NCI-H460 (cell line): Measurements from ENCODE around the gene TCEAL4. TPM values are rescaled to one million over a fixed set of nuclear protein-coding genes. Genes with fewer than 3 reads are reported as not detected.

Source experiments
- DNase-seq: peaks from one replicate; pipeline ENCODE4 v3.0.0-alpha.2; 2016; ENCODE audit warnings: low read depth; ENCODE audit errors: extremely low read depth
- polyA plus RNA-seq: library from polyadenylated mRNA; depleted of rRNA; stranded (reverse); fragments of >200 nt; gene quantifications from 2 replicates; pipeline ENCODE4 v1.2.3, GENCODE V29; 2014; cell fraction: nucleus; rRNA removed
- total RNA-seq: library from RNA; depleted of rRNA; stranded (reverse); fragments of >200 nt; shearing (Covaris generic); gene quantifications from 2 replicates; pipeline ENCODE4 v1.2.3, GENCODE V29; 2014; rRNA removed

The TCEAL4 gene
- total RNA-seq: 86.8 and 104 TPM in 2 replicates
- 33.4 and 45.5 TPM in 2 replicates for polyA plus RNA-seq

- DNase-seq: peak; percentile 12
Measured at GRCh38 chrX:103585411-103586313, at the start of gene TCEAL4. Gene TCEAL4, plus strand, starts transcription at chrX:103585515. Its CDS starts 1,161 bp downstream, at chrX:103586676.

- DNase-seq: no peak
Measured at GRCh38 chrX:103536071-103536470, 49.2 kb upstream of the TCEAL4 start.

- no peak for DNase-seq
Measured at GRCh38 chrX:103536732-103537131, 48.6 kb upstream of the TCEAL4 start.

- DNase-seq: no peak
Measured at GRCh38 chrX:103537871-103538387, 47.4 kb upstream of the TCEAL4 start.

- no peak for DNase-seq
Measured at GRCh38 chrX:103538728-103539127, 46.6 kb upstream of the TCEAL4 start.

GRCh38 chrX:103539695-103540094 is 45.6 kb upstream of the TCEAL4 start:
- DNase-seq: no peak

GRCh38 chrX:103540145-103540544 is 45.2 kb upstream of the TCEAL4 start:
- no peak for DNase-seq

GRCh38 chrX:103549916-103550315 is 35.4 kb upstream of the TCEAL4 start:
- DNase-seq: no peak

GRCh38 chrX:103550415-103551051 is 34.8 kb upstream of the TCEAL4 start:
- DNase-seq: no peak

- DNase-seq: peak; percentile 2
Measured at GRCh38 chrX:103552236-103552635, 33.1 kb upstream of the TCEAL4 start.

- DNase-seq: no peak
Measured at GRCh38 chrX:103554687-103555424, 30.5 kb upstream of the TCEAL4 start.

- DNase-seq: no peak
Measured at GRCh38 chrX:103556963-103557612, 28.2 kb upstream of the TCEAL4 start.

- DNase-seq: no peak
Measured at GRCh38 chrX:103560256-103560655, 25.1 kb upstream of the TCEAL4 start.

GRCh38 chrX:103562801-103563200 is 22.5 kb upstream of the TCEAL4 start:
- DNase-seq: no peak

- DNase-seq: no peak
Measured at GRCh38 chrX:103565197-103565596, 20.1 kb upstream of the TCEAL4 start.

GRCh38 chrX:103565752-103566151 is 19.6 kb upstream of the TCEAL4 start:
- DNase-seq: no peak

GRCh38 chrX:103571121-103571520 is 14.2 kb upstream of the TCEAL4 start:
- no peak for DNase-seq

GRCh38 chrX:103571726-103572125 is 13.6 kb upstream of the TCEAL4 start:
- no peak for DNase-seq

GRCh38 chrX:103573202-103573601 is 12.1 kb upstream of the TCEAL4 start:
- no peak for DNase-seq

GRCh38 chrX:103584596-103584995 is 719 bp upstream of the TCEAL4 start:
- no peak for DNase-seq

GRCh38 chrX:103586314-103586646 is 965 bp downstream of the TCEAL4 start:
- DNase-seq: no peak
